Measurements from ENCODE around the gene COMT. TPM values are rescaled to one million over a fixed set of nuclear protein-coding genes. Genes with fewer than 3 reads are reported as not detected.

The COMT gene
- total and polyA plus RNA-seq, 9 of the 15 experiments (the other 6 are each of a cell fraction or from before 2014, with no cell fraction given) = 12.5 to 351 (median 155) TPM

GRCh38 chr22:19940536-19941364, 822 bp upstream of the COMT start (continued):
- peak; percentile 87; the same call in 1 of the 2 replicates for TF ChIP-seq CREB3 (tag; conservative IDR thresholded peaks at IDR 0.05; ENCODE audit: low read depth)
- TF ChIP-seq ZNF695 (CRISPR knock-in tag; IDR thresholded peaks at IDR 0.05) = no peak
- TF ChIP-seq CTBP1 (IDR thresholded peaks at IDR 0.05; ENCODE audit: borderline replicate concordance) = no peak
- TF ChIP-seq PTBP1 (IDR thresholded peaks at IDR 0.05; ENCODE audit: low read depth, low read length) = no peak
- peak; percentile 55; the same call in 1 of the 2 replicates for TF ChIP-seq STAT6 (CRISPR knock-in tag; IDR thresholded peaks at IDR 0.05)
- TF ChIP-seq TFAM (CRISPR knock-in tag; conservative IDR thresholded peaks at IDR 0.05) = no peak
- 0 out of 2 replicates have a peak, but pooled peaks have one; percentile 19 for TF ChIP-seq SMAD3 (CRISPR knock-in tag; conservative IDR thresholded peaks at IDR 0.05)
- TF ChIP-seq ZKSCAN3 (CRISPR knock-in tag; IDR thresholded peaks at IDR 0.05) = no peak
- peak; percentile 50; the same call in 1 of the 2 replicates for TF ChIP-seq MYC (IDR thresholded peaks at IDR 0.05; ENCODE audit: low read depth, low read length)
- TF ChIP-seq MYC (CRISPR knock-in tag; IDR thresholded peaks at IDR 0.05; ENCODE audit: borderline replicate concordance, low read depth) = peak; percentile 90
- TF ChIP-seq XRCC5 (IDR thresholded peaks at IDR 0.05; ENCODE audit: low read depth, low read length) = 0 out of 2 replicates have a peak, but pooled peaks have one; percentile 47
- TF ChIP-seq E2F3 (CRISPR knock-in tag; IDR thresholded peaks at IDR 0.05) = 0 out of 2 replicates have a peak, but pooled peaks have one; percentile 38
- 0 out of 2 replicates have a peak, but pooled peaks have one; percentile 5 for TF ChIP-seq POLR2AphosphoS2 (IDR thresholded peaks at IDR 0.05; ENCODE audit: low read length)
- peak; percentile 90 for TF ChIP-seq SNRNP70 (optimal IDR thresholded peaks at IDR 0.05; ENCODE audit: low read depth, low read length)
- TF ChIP-seq NEUROD1 (IDR thresholded peaks at IDR 0.05; ENCODE audit: borderline replicate concordance, low read depth, low read length, partially characterized antibody) = peak; percentile 30
- peak; percentile 3; the same call in 1 of the 2 replicates for TF ChIP-seq ZNF583 (CRISPR knock-in tag; IDR thresholded peaks at IDR 0.05)
- 0 out of 2 replicates have a peak, but pooled peaks have one; percentile 40 for TF ChIP-seq SRSF3 (IDR thresholded peaks at IDR 0.05; ENCODE audit: insufficient read depth, low read length)
- no peak; the same call in 1 of the 2 replicates for TF ChIP-seq NR4A1 (CRISPR knock-in tag; IDR thresholded peaks at IDR 0.05)
- TF ChIP-seq NR4A1 (tag; IDR thresholded peaks at IDR 0.05) = peak; percentile 29
- no peak for TF ChIP-seq ID3 (CRISPR knock-in tag; IDR thresholded peaks at IDR 0.05)
- no peak for TF ChIP-seq ID3 (tag; IDR thresholded peaks at IDR 0.05)
- no peak for TF ChIP-seq CGGBP1 (CRISPR knock-in tag; IDR thresholded peaks at IDR 0.05)
